RPMI8226 (cell line): ENCODE measurements around the gene HES6.
"Not testable (repeated sequence)": the region's sequence is repeated elsewhere in the genome, so short reads cannot be mapped to it uniquely, and the experiment has no call there.

Source experiments
- DNase-seq: peaks from one replicate; pipeline ENCODE4 v3.0.0-alpha.2; 2015

The HES6 gene

GRCh38 chr2:238272156-238272555 is 32.3 kb upstream of the HES6 start:
- no peak for DNase-seq

GRCh38 chr2:238271686-238272085 is 31.8 kb upstream of the HES6 start:
- not testable (repeated sequence) for DNase-seq

- DNase-seq = no peak
Observed at GRCh38 chr2:238271061-238271554, 31.3 kb upstream of the HES6 start.

- no peak for DNase-seq
Observed at GRCh38 chr2:238270606-238271005, 30.8 kb upstream of the HES6 start.

GRCh38 chr2:238269741-238270140 is 29.9 kb upstream of the HES6 start:
- no peak for DNase-seq

GRCh38 chr2:238267884-238268680 is 28.2 kb upstream of the HES6 start:
- no peak for DNase-seq

- no peak for DNase-seq
Observed at GRCh38 chr2:238267341-238267710, 27.5 kb upstream of the HES6 start.

GRCh38 chr2:238265605-238266004 is 25.8 kb upstream of the HES6 start:
- DNase-seq = peak; percentile 22

GRCh38 chr2:238264072-238264460 is 24.2 kb upstream of the HES6 start:
- DNase-seq = no peak

GRCh38 chr2:238263204-238264071 is 23.6 kb upstream of the HES6 start:
- peak; percentile 79 for DNase-seq

- no peak for DNase-seq
Observed at GRCh38 chr2:238262496-238263122, 22.8 kb upstream of the HES6 start.

GRCh38 chr2:238261718-238262375 is 22.0 kb upstream of the HES6 start:
- no peak for DNase-seq

- DNase-seq = peak; percentile 12
Observed at GRCh38 chr2:238260883-238261282, 21.0 kb upstream of the HES6 start.

GRCh38 chr2:238259061-238260020 is 19.5 kb upstream of the HES6 start:
- DNase-seq = peak; percentile 79

- DNase-seq = no peak
Observed at GRCh38 chr2:238257786-238258700, 18.2 kb upstream of the HES6 start.

GRCh38 chr2:238256594-238257104 is 16.8 kb upstream of the HES6 start:
- DNase-seq = peak; percentile 87

GRCh38 chr2:238256111-238256510 is 16.3 kb upstream of the HES6 start:
- no peak for DNase-seq

GRCh38 chr2:238255636-238256035 is 15.8 kb upstream of the HES6 start:
- no peak for DNase-seq

- DNase-seq = no peak
Observed at GRCh38 chr2:238255151-238255551, 15.3 kb upstream of the HES6 start.

- DNase-seq = no peak
Observed at GRCh38 chr2:238254095-238254723, 14.4 kb upstream of the HES6 start.
